ENCODE measurements around the gene GPATCH2. TPM values are rescaled to one million over a fixed set of nuclear protein-coding genes. Genes with fewer than 3 reads are reported as not detected.

GPATCH2 gene
- total RNA-seq, 1 donor = 20.6 TPM

- Histone ChIP-seq H3K4me3 (ENCODE audit: insufficient read depth, low read length) (no peak overlapping the region), H3K27ac (ENCODE audit: low read depth, low read length) (no peak overlapping the region), H4K20me1 (ENCODE audit: insufficient read depth, low read length) (no peaks in the 10 kb centered on the region), H3K4me2 (ENCODE audit: insufficient read depth, low read length) (no peak overlapping the region), H3K27me3 (ENCODE audit: insufficient read depth, low read length) (no peaks in the 10 kb centered on the region), H3K36me3 (ENCODE audit: insufficient read depth, low read length) (no peaks in the 10 kb centered on the region), H3K9me3 (ENCODE audit: low read depth, low read length) (no peaks in the 10 kb centered on the region), H3K79me2 (ENCODE audit: insufficient read depth, low read length) (no peaks in the 10 kb centered on the region), H3K4me1 (ENCODE audit: insufficient read depth, low read length) (no peaks in the 10 kb centered on the region), H2AFZ (ENCODE audit: low read length) (no peak overlapping the region)
- DNase-seq (ENCODE audit: insufficient read length, low spot score, missing footprints) = no peak
- TF ChIP-seq, protein P1, sequence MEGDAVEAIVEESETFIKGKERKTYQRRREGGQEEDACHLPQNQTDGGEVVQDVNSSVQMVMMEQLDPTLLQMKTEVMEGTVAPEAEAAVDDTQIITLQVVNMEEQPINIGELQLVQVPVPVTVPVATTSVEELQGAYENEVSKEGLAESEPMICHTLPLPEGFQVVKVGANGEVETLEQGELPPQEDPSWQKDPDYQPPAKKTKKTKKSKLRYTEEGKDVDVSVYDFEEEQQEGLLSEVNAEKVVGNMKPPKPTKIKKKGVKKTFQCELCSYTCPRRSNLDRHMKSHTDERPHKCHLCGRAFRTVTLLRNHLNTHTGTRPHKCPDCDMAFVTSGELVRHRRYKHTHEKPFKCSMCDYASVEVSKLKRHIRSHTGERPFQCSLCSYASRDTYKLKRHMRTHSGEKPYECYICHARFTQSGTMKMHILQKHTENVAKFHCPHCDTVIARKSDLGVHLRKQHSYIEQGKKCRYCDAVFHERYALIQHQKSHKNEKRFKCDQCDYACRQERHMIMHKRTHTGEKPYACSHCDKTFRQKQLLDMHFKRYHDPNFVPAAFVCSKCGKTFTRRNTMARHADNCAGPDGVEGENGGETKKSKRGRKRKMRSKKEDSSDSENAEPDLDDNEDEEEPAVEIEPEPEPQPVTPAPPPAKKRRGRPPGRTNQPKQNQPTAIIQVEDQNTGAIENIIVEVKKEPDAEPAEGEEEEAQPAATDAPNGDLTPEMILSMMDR (IDR thresholded peaks at IDR 0.05; ENCODE audit: extremely low read depth, low read depth, low read length) = no peak
Observed at GRCh38 chr1:217417363-217417762, 213.5 kb downstream of the GPATCH2 start.

DNA sequence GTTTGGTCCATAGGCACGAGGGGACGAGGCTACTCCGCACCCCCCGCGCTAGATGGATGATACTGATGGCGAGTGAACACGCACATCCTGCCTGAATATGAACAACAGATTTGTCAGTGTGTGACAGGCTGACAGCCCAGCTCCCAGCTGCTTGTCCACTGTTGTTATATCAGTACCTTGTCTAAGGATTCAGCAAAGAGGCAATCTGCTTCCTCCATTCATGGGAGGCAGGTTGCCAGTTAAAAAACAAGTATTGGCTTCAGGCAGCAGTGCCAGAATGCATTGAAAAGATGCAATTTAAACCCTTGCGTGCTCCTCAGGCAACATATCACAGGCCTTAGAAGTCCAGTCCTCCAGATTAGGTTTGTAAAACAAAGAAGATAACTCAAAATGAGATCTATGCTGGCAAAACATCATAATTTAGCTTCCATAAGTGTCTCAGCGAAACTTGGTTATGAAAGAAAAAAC, 223.3 kb downstream of the GPATCH2 start:
- Histone ChIP-seq H3K4me3 (ENCODE audit: insufficient read depth, low read length) (no peak overlapping the region), H3K4me2 (ENCODE audit: insufficient read depth, low read length) (peak overlapping the region; percentile 62), H2AFZ (ENCODE audit: low read length) (peak overlapping the region; percentile 75)

GRCh38 chr1:217403026-217403720, 227.7 kb downstream of the GPATCH2 start:
- DNase-seq (ENCODE audit: insufficient read length, low spot score, missing footprints) = no peak
- Histone ChIP-seq H3K36me3 (ENCODE audit: insufficient read depth, low read length) (no peaks in the 10 kb centered on the region), H3K4me2 (ENCODE audit: insufficient read depth, low read length) (no peak overlapping the region), H3K4me1 (ENCODE audit: insufficient read depth, low read length) (no peaks in the 10 kb centered on the region), H3K79me2 (ENCODE audit: insufficient read depth, low read length) (no peaks in the 10 kb centered on the region), H3K27me3 (ENCODE audit: insufficient read depth, low read length) (no peaks in the 10 kb centered on the region), H3K27ac (ENCODE audit: low read depth, low read length) (no peak overlapping the region), H3K9me3 (ENCODE audit: low read depth, low read length) (no peaks in the 10 kb centered on the region), H3K4me3 (ENCODE audit: insufficient read depth, low read length) (no peak overlapping the region), H4K20me1 (ENCODE audit: insufficient read depth, low read length) (no peaks in the 10 kb centered on the region), H2AFZ (ENCODE audit: low read length) (no peak overlapping the region)
- TF ChIP-seq, protein P1 (IDR thresholded peaks at IDR 0.05; ENCODE audit: extremely low read depth, low read depth, low read length) = no peak

More for the DNA sequence above, 223.3 kb downstream of the GPATCH2 start:
- Histone ChIP-seq H3K27me3 (ENCODE audit: insufficient read depth, low read length) (no peaks in the 10 kb centered on the region), H3K9me3 (ENCODE audit: low read depth, low read length) (no peaks in the 10 kb centered on the region), H3K4me1 (ENCODE audit: insufficient read depth, low read length) (no peaks in the 10 kb centered on the region), H3K79me2 (ENCODE audit: insufficient read depth, low read length) (no peaks in the 10 kb centered on the region), H3K36me3 (ENCODE audit: insufficient read depth, low read length) (no peaks in the 10 kb centered on the region), H4K20me1 (ENCODE audit: insufficient read depth, low read length) (no peaks in the 10 kb centered on the region), H3K27ac (ENCODE audit: low read depth, low read length) (no peak overlapping the region)
- DNase-seq (ENCODE audit: insufficient read length, low spot score, missing footprints) = no peak
- TF ChIP-seq, protein P1 (IDR thresholded peaks at IDR 0.05; ENCODE audit: extremely low read depth, low read depth, low read length) = no peak

DNA sequence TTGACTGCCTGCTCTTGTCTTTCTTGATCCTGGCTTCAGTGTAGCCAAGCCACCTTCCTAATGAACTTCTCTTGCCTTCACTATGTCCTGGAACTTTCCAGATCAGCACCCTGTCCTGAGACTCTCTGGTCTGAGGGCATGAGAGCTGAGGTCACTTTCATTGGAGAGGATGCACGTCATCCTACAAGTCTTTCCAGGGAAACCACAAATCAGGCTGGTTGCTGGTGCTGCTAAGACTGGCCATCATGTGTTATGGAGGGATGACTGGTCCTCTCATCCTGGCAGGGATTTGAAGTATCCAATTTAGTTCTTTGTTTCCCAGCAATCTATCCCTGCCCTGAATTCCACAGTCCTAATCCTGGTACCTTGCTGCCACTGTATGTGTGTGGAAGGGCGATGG, 228.6 kb downstream of the GPATCH2 start:
- DNase-seq (ENCODE audit: insufficient read length, low spot score, missing footprints) = no peak
- no peaks in the 10 kb centered on the region for H3K79me2 ChIP-seq (ENCODE audit: insufficient read depth, low read length)
- no peak overlapping the region for H3K4me3 ChIP-seq (ENCODE audit: insufficient read depth, low read length)
- H3K27ac ChIP-seq (ENCODE audit: low read depth, low read length) = no peak overlapping the region
- no peaks in the 10 kb centered on the region for H4K20me1 ChIP-seq (ENCODE audit: insufficient read depth, low read length)
- no peak overlapping the region for H2AFZ ChIP-seq (ENCODE audit: low read length)
- no peak overlapping the region for H3K4me2 ChIP-seq (ENCODE audit: insufficient read depth, low read length)
- TF ChIP-seq, protein P1 (IDR thresholded peaks at IDR 0.05; ENCODE audit: extremely low read depth, low read depth, low read length) = no peak
- no peaks in the 10 kb centered on the region for H3K9me3 ChIP-seq (ENCODE audit: low read depth, low read length)
- H3K4me1 ChIP-seq (ENCODE audit: insufficient read depth, low read length) = no peaks in the 10 kb centered on the region
- H3K27me3 ChIP-seq (ENCODE audit: insufficient read depth, low read length) = no peaks in the 10 kb centered on the region
- no peaks in the 10 kb centered on the region for H3K36me3 ChIP-seq (ENCODE audit: insufficient read depth, low read length)

Measured in osteoblast (primary cell).